ENCODE measurements around the gene LYPD6B. TPM values are rescaled to one million over a fixed set of nuclear protein-coding genes. Genes with fewer than 3 reads are reported as not detected.

Gene LYPD6B
- total and polyA plus RNA-seq, 7 experiments from 2014 or later = 0.37 to 1.7 TPM; not detected in 5

- DNase-seq (no peak), ATAC-seq (no peak)
- Histone ChIP-seq H3K9me3 (ENCODE audit: control insufficient read depth in 2 of 3, low read length in 3 of 3) (no peaks in the 10 kb centered on the region), H3K36me3 (ENCODE audit: control insufficient read depth in 2 of 3, insufficient read depth in 3 of 3, low read length in 3 of 3) (no peaks in the 10 kb centered on the region), H3K27ac (ENCODE audit: low read depth, low read length) (no peak overlapping the region), H3K27me3 (ENCODE audit: control insufficient read depth in 2 of 2, insufficient read depth in 2 of 2, low read length in 2 of 2) (no peaks in the 10 kb centered on the region), H3K4me3 (ENCODE audit: low read length) (no peak overlapping the region), H3K4me1 (ENCODE audit: control insufficient read depth in 2 of 2, insufficient read depth in 2 of 2, low read length in 2 of 2) (no peaks in the 10 kb centered on the region)
- intact Hi-C loops (cut with micrococcal nuclease) = no loop called here
- H3K9me3 Mint-ChIP-seq = no peaks in the 10 kb centered on the region
- peaks cover 0 to 7% (median 0%) of the 10 kb centered on the region in 7 donors for H3K4me1 Mint-ChIP-seq
- no peaks in the 10 kb centered on the region for H3K27me3 Mint-ChIP-seq
- POLR2A ChIA-PET = no interaction called here
- no peak overlapping the region for H3K4me3 Mint-ChIP-seq
- H3K36me3 Mint-ChIP-seq = peaks cover 0 to 13% (median 12%) of the 10 kb centered on the region in 5 donors
- peak overlapping the region in 1 of 9 donors; percentile 48 for H3K27ac Mint-ChIP-seq
- CTCF ChIA-PET = no interaction called here
Observed at GRCh38 chr2:149002378-149002890, 36.1 kb upstream of the LYPD6B start.

- H3K36me3 ChIP-seq (ENCODE audit: control insufficient read depth in 2 of 3, insufficient read depth in 3 of 3, low read length in 3 of 3) = no peaks in the 10 kb centered on the region
- H3K27ac ChIP-seq (ENCODE audit: low read depth, low read length) = no peak overlapping the region
- intact Hi-C loops (cut with micrococcal nuclease) = no loop called here
- no peaks in the 10 kb centered on the region for H3K9me3 ChIP-seq (ENCODE audit: control insufficient read depth in 2 of 3, low read length in 3 of 3)
- H3K4me3 ChIP-seq (ENCODE audit: low read length) = no peak overlapping the region
- no peaks in the 10 kb centered on the region for H3K27me3 Mint-ChIP-seq
- ChIA-PET POLR2A (no interaction called here), CTCF (no interaction called here)
- no peaks in the 10 kb centered on the region for H3K4me1 ChIP-seq (ENCODE audit: control insufficient read depth in 2 of 2, insufficient read depth in 2 of 2, low read length in 2 of 2)
- no peak overlapping the region for H3K4me3 Mint-ChIP-seq
- H3K36me3 Mint-ChIP-seq = peaks cover 0 to 13% (median 12%) of the 10 kb centered on the region in 5 donors
- ATAC-seq = no peak
- DNase-seq = no peak
- no peaks in the 10 kb centered on the region for H3K9me3 Mint-ChIP-seq
- H3K4me1 Mint-ChIP-seq = peaks cover 0 to 7% (median 0%) of the 10 kb centered on the region in 7 donors
- peak overlapping the region in 1 of 9 donors; percentile 11 for H3K27ac Mint-ChIP-seq
- H3K27me3 ChIP-seq (ENCODE audit: control insufficient read depth in 2 of 2, insufficient read depth in 2 of 2, low read length in 2 of 2) = no peaks in the 10 kb centered on the region
Observed at GRCh38 chr2:149002891-149003740, 35.4 kb upstream of the LYPD6B start.

GRCh38 chr2:149004836-149005235, 33.7 kb upstream of the LYPD6B start:
- Mint-ChIP-seq H3K27ac (no peak overlapping the region), H3K4me1 (peaks cover 0 to 7% (median 0%) of the 10 kb centered on the region in 7 donors), H3K9me3 (no peaks in the 10 kb centered on the region), H3K4me3 (no peak overlapping the region), H3K36me3 (peaks cover 0 to 13% (median 12%) of the 10 kb centered on the region in 5 donors), H3K27me3 (no peaks in the 10 kb centered on the region)
- no peak for ATAC-seq
- no peak overlapping the region for H3K4me3 ChIP-seq (ENCODE audit: low read length)
- DNase-seq = no peak
- H3K27ac ChIP-seq (ENCODE audit: low read depth, low read length) = no peak overlapping the region
- no peaks in the 10 kb centered on the region for H3K36me3 ChIP-seq (ENCODE audit: control insufficient read depth in 2 of 3, insufficient read depth in 3 of 3, low read length in 3 of 3)
- intact Hi-C loops (cut with micrococcal nuclease) = no loop called here
- ChIA-PET CTCF (no interaction called here), POLR2A (interaction anchor here (0.6 kb wide), 1 partner anchor 21 kb away, joined by 4 read pairs; no protein-coding TSS in a partner anchor)
- H3K4me1 ChIP-seq (ENCODE audit: control insufficient read depth in 2 of 2, insufficient read depth in 2 of 2, low read length in 2 of 2) = no peaks in the 10 kb centered on the region
- H3K27me3 ChIP-seq (ENCODE audit: control insufficient read depth in 2 of 2, insufficient read depth in 2 of 2, low read length in 2 of 2) = no peaks in the 10 kb centered on the region
- no peaks in the 10 kb centered on the region for H3K9me3 ChIP-seq (ENCODE audit: control insufficient read depth in 2 of 3, low read length in 3 of 3)

- ChIA-PET POLR2A (no interaction called here), CTCF (no interaction called here)
- Histone ChIP-seq H3K9me3 (ENCODE audit: control insufficient read depth in 2 of 3, low read length in 3 of 3) (no peaks in the 10 kb centered on the region), H3K36me3 (ENCODE audit: control insufficient read depth in 2 of 3, insufficient read depth in 3 of 3, low read length in 3 of 3) (no peaks in the 10 kb centered on the region), H3K4me3 (ENCODE audit: low read length) (no peak overlapping the region), H3K27me3 (ENCODE audit: control insufficient read depth in 2 of 2, insufficient read depth in 2 of 2, low read length in 2 of 2) (no peaks in the 10 kb centered on the region), H3K4me1 (ENCODE audit: control insufficient read depth in 2 of 2, insufficient read depth in 2 of 2, low read length in 2 of 2) (no peaks in the 10 kb centered on the region), H3K27ac (ENCODE audit: low read depth, low read length) (no peak overlapping the region)
- H3K27ac Mint-ChIP-seq = no peak overlapping the region
- H3K4me3 Mint-ChIP-seq = no peak overlapping the region
- intact Hi-C loops (cut with micrococcal nuclease) = no loop called here
- H3K9me3 Mint-ChIP-seq = no peaks in the 10 kb centered on the region
- no peaks in the 10 kb centered on the region for H3K27me3 Mint-ChIP-seq
- H3K36me3 Mint-ChIP-seq = peaks cover 0 to 13% (median 12%) of the 10 kb centered on the region in 5 donors
- no peak for DNase-seq
- no peak for ATAC-seq
- H3K4me1 Mint-ChIP-seq = no peaks in the 10 kb centered on the region
Observed at GRCh38 chr2:149005471-149006077, 32.9 kb upstream of the LYPD6B start.

GRCh38 chr2:149006883-149007543, 31.5 kb upstream of the LYPD6B start:
- Histone ChIP-seq H3K4me1 (ENCODE audit: control insufficient read depth in 2 of 2, insufficient read depth in 2 of 2, low read length in 2 of 2) (no peaks in the 10 kb centered on the region), H3K27ac (ENCODE audit: low read depth, low read length) (no peak overlapping the region), H3K9me3 (ENCODE audit: control insufficient read depth in 2 of 3, low read length in 3 of 3) (no peaks in the 10 kb centered on the region), H3K27me3 (ENCODE audit: control insufficient read depth in 2 of 2, insufficient read depth in 2 of 2, low read length in 2 of 2) (no peaks in the 10 kb centered on the region), H3K36me3 (ENCODE audit: control insufficient read depth in 2 of 3, insufficient read depth in 3 of 3, low read length in 3 of 3) (no peaks in the 10 kb centered on the region), H3K4me3 (ENCODE audit: low read length) (no peak overlapping the region)
- H3K36me3 Mint-ChIP-seq = peaks cover 0 to 20% (median 11%) of the 10 kb centered on the region in 5 donors
- CTCF ChIA-PET = interaction anchor here (0.6 kb wide), 1 partner anchor 154 kb away, joined by 3 read pairs; no protein-coding TSS in a partner anchor
- intact Hi-C loops (cut with micrococcal nuclease) = no loop called here
- POLR2A ChIA-PET = no interaction called here
- H3K4me1 Mint-ChIP-seq = no peaks in the 10 kb centered on the region
- no peak for ATAC-seq
- H3K27me3 Mint-ChIP-seq = no peaks in the 10 kb centered on the region
- DNase-seq = no peak
- H3K9me3 Mint-ChIP-seq = no peaks in the 10 kb centered on the region
- no peak overlapping the region for H3K27ac Mint-ChIP-seq
- H3K4me3 Mint-ChIP-seq = no peak overlapping the region

GRCh38 chr2:149008381-149008780, 30.1 kb upstream of the LYPD6B start:
- Mint-ChIP-seq H3K4me1 (no peaks in the 10 kb centered on the region), H3K27me3 (no peaks in the 10 kb centered on the region), H3K27ac (no peak overlapping the region), H3K36me3 (peaks cover 0 to 16% (median 6%) of the 10 kb centered on the region in 5 donors), H3K9me3 (no peaks in the 10 kb centered on the region), H3K4me3 (no peak overlapping the region)
- DNase-seq (no peak), ATAC-seq (no peak)
- intact Hi-C loops (cut with micrococcal nuclease) = no loop called here
- Histone ChIP-seq H3K27ac (ENCODE audit: low read depth, low read length) (no peak overlapping the region), H3K27me3 (ENCODE audit: control insufficient read depth in 2 of 2, insufficient read depth in 2 of 2, low read length in 2 of 2) (no peaks in the 10 kb centered on the region), H3K4me3 (ENCODE audit: low read length) (no peak overlapping the region), H3K4me1 (ENCODE audit: control insufficient read depth in 2 of 2, insufficient read depth in 2 of 2, low read length in 2 of 2) (no peaks in the 10 kb centered on the region), H3K9me3 (ENCODE audit: control insufficient read depth in 2 of 3, low read length in 3 of 3) (no peaks in the 10 kb centered on the region), H3K36me3 (ENCODE audit: control insufficient read depth in 2 of 3, insufficient read depth in 3 of 3, low read length in 3 of 3) (no peaks in the 10 kb centered on the region)
- POLR2A ChIA-PET = no interaction called here
- CTCF ChIA-PET = interaction anchor here (0.7 kb wide), 1 partner anchor 9 kb away, joined by 3 read pairs; no protein-coding TSS in a partner anchor
